ENCODE measurements around the gene LINGO1. TPM values are rescaled to one million over a fixed set of nuclear protein-coding genes. Genes with fewer than 3 reads are reported as not detected.
A peak's percentile ranks its signal among the peaks of the same experiment; 100 is the strongest.

The LINGO1 gene
- total RNA-seq, 1 donor from 2014 or later = 4.5 TPM

DNA sequence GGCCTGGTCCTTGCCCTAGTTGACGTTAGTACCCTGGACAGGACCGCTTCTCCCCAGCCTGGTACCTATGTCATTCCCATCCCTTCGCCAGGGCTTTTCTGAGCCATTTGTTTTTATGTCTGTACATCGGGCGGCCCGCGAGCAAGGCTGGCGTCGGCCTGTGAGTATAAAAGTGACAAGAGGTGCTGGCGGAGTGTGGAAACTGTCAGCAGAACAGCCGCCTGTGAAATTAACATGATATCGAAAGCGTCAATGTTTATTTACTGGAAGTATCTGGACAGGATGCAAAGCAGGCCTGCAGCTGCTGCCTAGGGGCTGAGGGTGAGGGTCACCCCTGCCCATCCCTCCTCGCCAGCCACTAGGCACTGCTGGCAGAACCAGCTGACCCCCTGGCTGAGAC is 33.4 kb downstream of the LINGO1 start:
- peak overlapping the region; percentile 27 for H2AFZ ChIP-seq (ENCODE audit: low read depth, low read length)
- H3K4me1 Mint-ChIP-seq (ENCODE audit: low read depth, unreplicated experiment) = peaks cover 6% of the 10 kb centered on the region
- TF ChIP-seq, protein P1, sequence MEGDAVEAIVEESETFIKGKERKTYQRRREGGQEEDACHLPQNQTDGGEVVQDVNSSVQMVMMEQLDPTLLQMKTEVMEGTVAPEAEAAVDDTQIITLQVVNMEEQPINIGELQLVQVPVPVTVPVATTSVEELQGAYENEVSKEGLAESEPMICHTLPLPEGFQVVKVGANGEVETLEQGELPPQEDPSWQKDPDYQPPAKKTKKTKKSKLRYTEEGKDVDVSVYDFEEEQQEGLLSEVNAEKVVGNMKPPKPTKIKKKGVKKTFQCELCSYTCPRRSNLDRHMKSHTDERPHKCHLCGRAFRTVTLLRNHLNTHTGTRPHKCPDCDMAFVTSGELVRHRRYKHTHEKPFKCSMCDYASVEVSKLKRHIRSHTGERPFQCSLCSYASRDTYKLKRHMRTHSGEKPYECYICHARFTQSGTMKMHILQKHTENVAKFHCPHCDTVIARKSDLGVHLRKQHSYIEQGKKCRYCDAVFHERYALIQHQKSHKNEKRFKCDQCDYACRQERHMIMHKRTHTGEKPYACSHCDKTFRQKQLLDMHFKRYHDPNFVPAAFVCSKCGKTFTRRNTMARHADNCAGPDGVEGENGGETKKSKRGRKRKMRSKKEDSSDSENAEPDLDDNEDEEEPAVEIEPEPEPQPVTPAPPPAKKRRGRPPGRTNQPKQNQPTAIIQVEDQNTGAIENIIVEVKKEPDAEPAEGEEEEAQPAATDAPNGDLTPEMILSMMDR (IDR thresholded peaks at IDR 0.05; ENCODE audit: insufficient read depth, low read depth, low read length) = no peak
- TF ChIP-seq EZH2 (IDR thresholded peaks at IDR 0.05; ENCODE audit: insufficient read depth, low read length) = no peak
- H3K4me3 Mint-ChIP-seq (ENCODE audit: unreplicated experiment) = no peak overlapping the region
- no peak overlapping the region for H3K27ac Mint-ChIP-seq (ENCODE audit: unreplicated experiment)
- H3K27me3 ChIP-seq (ENCODE audit: insufficient read depth, low read length) = no peaks in the 10 kb centered on the region
- H3K9ac ChIP-seq (ENCODE audit: low read length) = no peak overlapping the region
- DNase-seq (ENCODE audit: low read depth) (no peak), FAIRE-seq (no peak)
- H3K9me3 ChIP-seq (ENCODE audit: insufficient read depth, low read depth, low read length) = no peaks in the 10 kb centered on the region
- H3K4me1 ChIP-seq (ENCODE audit: insufficient read depth, low read length) = no peaks in the 10 kb centered on the region
- no peak overlapping the region for H3K4me2 ChIP-seq (ENCODE audit: low read length)
- no peaks in the 10 kb centered on the region for H3K79me2 ChIP-seq (ENCODE audit: insufficient read depth, low read length)
- H3K27ac ChIP-seq (ENCODE audit: low read depth, low read length) = no peak overlapping the region
- no peak overlapping the region for H3K4me3 ChIP-seq (ENCODE audit: insufficient read depth, low read depth, low read length)
- H3K27me3 Mint-ChIP-seq (ENCODE audit: low read depth, unreplicated experiment) = peaks cover 12% of the 10 kb centered on the region
- peaks cover 6% of the 10 kb centered on the region for H3K9me3 Mint-ChIP-seq (ENCODE audit: unreplicated experiment)
- no peaks in the 10 kb centered on the region for H4K20me1 ChIP-seq (ENCODE audit: insufficient read depth, low read length)
- no peaks in the 10 kb centered on the region for H3K36me3 Mint-ChIP-seq (ENCODE audit: low read depth, unreplicated experiment)
- H3K36me3 ChIP-seq (ENCODE audit: insufficient read depth, low read length) = no peaks in the 10 kb centered on the region

DNA sequence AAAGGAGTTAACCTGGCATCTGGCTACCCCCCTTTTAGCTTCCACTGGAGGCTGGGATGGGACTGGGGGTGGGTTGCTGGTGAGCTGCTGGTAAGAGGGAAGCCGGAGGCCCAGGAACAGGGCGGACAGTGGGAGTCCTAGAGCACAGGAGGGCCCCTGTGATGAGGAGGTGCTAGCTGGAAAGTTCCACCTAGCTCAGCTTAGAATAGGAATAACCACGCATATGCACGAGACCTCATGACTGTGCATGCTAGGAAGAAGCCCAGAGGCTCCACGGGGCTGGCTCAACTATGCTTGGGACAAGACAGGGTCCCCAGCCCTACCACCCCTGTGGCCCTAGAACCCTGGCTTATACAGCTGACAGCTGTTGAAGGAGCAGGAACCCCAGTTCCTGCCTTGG is 34.1 kb downstream of the LINGO1 start:
- peaks cover 6% of the 10 kb centered on the region for H3K4me1 Mint-ChIP-seq (ENCODE audit: low read depth, unreplicated experiment)

More for the DNA sequence above, 34.1 kb downstream of the LINGO1 start:
- FAIRE-seq (no peak), DNase-seq (ENCODE audit: low read depth) (no peak)
- TF ChIP-seq, protein P1 (IDR thresholded peaks at IDR 0.05; ENCODE audit: insufficient read depth, low read depth, low read length) = no peak
- TF ChIP-seq EZH2 (IDR thresholded peaks at IDR 0.05; ENCODE audit: insufficient read depth, low read length) = no peak
- Histone ChIP-seq H3K36me3 (ENCODE audit: insufficient read depth, low read length) (no peaks in the 10 kb centered on the region), H3K79me2 (ENCODE audit: insufficient read depth, low read length) (no peaks in the 10 kb centered on the region), H3K9me3 (ENCODE audit: insufficient read depth, low read depth, low read length) (no peaks in the 10 kb centered on the region), H3K27ac (ENCODE audit: low read depth, low read length) (no peak overlapping the region), H3K27me3 (ENCODE audit: insufficient read depth, low read length) (no peaks in the 10 kb centered on the region), H2AFZ (ENCODE audit: low read depth, low read length) (no peak overlapping the region), H4K20me1 (ENCODE audit: insufficient read depth, low read length) (no peaks in the 10 kb centered on the region), H3K4me3 (ENCODE audit: insufficient read depth, low read depth, low read length) (no peak overlapping the region), H3K9ac (ENCODE audit: low read length) (no peak overlapping the region), H3K4me1 (ENCODE audit: insufficient read depth, low read length) (no peaks in the 10 kb centered on the region), H3K4me2 (ENCODE audit: low read length) (no peak overlapping the region)
- no peaks in the 10 kb centered on the region for H3K36me3 Mint-ChIP-seq (ENCODE audit: low read depth, unreplicated experiment)
- H3K27ac Mint-ChIP-seq (ENCODE audit: unreplicated experiment) = no peak overlapping the region
- peaks cover 6% of the 10 kb centered on the region for H3K9me3 Mint-ChIP-seq (ENCODE audit: unreplicated experiment)
- peaks cover 12% of the 10 kb centered on the region for H3K27me3 Mint-ChIP-seq (ENCODE audit: low read depth, unreplicated experiment)
- H3K4me3 Mint-ChIP-seq (ENCODE audit: unreplicated experiment) = no peak overlapping the region
